Measurements from ENCODE around the gene RAPSN.

- TF ChIP-seq CTCF (IDR thresholded peaks at IDR 0.05; ENCODE audit: low read depth, low read length, poor library complexity, severe bottlenecking) = no peak
- TF ChIP-seq EZH2phosphoT487 (IDR thresholded peaks at IDR 0.05; ENCODE audit: borderline replicate concordance, low read length) = no peak
These were observed 49.2 kb upstream of the RAPSN start for GRCh38 chr11:47498149-47498548.
